Measurements from ENCODE around the gene ABLIM3. TPM values are rescaled to one million over a fixed set of nuclear protein-coding genes. Genes with fewer than 3 reads are reported as not detected.

ABLIM3 gene
- total RNA-seq, 3 donors from 2014 or later: 26.3 to 61.9 (median 57.4) TPM

GRCh38 chr5:149229298-149229937, 88.1 kb downstream of the ABLIM3 start:
- intact Hi-C loops (cut with DNase I; ENCODE audit: low total_unique reads): loop anchor here (10.0 kb wide), 1 partner anchor 75 kb away; no protein-coding TSS in a partner anchor
- Histone ChIP-seq H3K27ac (no peak overlapping the region), H3K4me1 (no peaks in the 10 kb centered on the region), H3K9me3 (no peaks in the 10 kb centered on the region), H3K27me3 (no peaks in the 10 kb centered on the region), H3K36me3 (no peaks in the 10 kb centered on the region), H3K4me3 (no peak overlapping the region)
- DNase-seq (ENCODE audit: low spot score in 2 of 2): no peak
- TF ChIP-seq POLR2A (IDR thresholded peaks at IDR 0.05): no peak
- no peak for TF ChIP-seq POLR2AphosphoS5 (IDR thresholded peaks at IDR 0.05)

DNA sequence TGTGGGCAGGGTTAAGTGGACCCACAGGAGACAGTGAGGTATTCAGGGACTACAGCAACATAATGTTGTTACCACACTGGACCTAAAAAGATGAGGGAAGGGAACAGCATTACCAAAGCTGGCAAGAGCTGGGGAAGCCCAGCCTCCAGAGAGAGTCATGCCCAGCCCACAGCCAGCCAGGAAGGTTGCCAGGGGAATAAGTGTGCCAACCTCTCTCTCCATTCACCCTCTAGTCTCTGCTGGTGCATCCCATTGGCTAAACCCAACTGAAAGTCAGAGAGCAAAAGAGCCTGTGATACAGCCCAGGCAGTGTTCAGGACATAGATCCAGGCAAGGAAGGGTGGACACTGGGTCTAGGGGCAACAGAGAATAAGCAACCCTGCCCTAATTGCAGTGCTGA, 94.5 kb downstream of the ABLIM3 start:
- no peak for DNase-seq (ENCODE audit: low spot score in 2 of 2)
- H3K27ac ChIP-seq: no peak overlapping the region
- H3K4me1 ChIP-seq: no peaks in the 10 kb centered on the region
- no peaks in the 10 kb centered on the region for H3K36me3 ChIP-seq
- no peaks in the 10 kb centered on the region for H3K9me3 ChIP-seq
- intact Hi-C loops (cut with DNase I; ENCODE audit: low total_unique reads): no loop called here
- H3K4me3 ChIP-seq: no peak overlapping the region
- no peaks in the 10 kb centered on the region for H3K27me3 ChIP-seq
- TF ChIP-seq POLR2A (IDR thresholded peaks at IDR 0.05) (no peak), CTCF (IDR thresholded peaks at IDR 0.05) (no peak), POLR2AphosphoS5 (IDR thresholded peaks at IDR 0.05) (no peak)

DNA sequence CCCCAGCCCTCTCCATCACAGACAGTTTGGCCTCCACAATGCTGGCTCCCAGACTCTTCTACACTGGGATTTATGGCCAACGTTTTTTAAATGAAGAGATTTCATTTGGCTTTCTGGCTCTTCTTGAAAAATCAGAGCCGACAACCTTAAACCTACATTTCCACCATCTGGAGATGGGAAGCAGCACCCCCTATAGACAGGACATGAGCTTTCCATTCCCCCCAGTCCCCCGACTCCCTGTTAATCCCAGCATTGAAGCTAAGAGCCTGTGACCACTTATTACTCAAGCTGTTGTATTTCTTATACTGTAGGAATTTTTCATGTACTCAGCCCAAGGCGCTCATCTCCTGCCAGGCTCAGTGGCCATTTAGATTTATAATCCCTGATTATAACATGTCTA, 96.4 kb downstream of the ABLIM3 start:
- Histone ChIP-seq H3K9me3 (no peaks in the 10 kb centered on the region), H3K27me3 (no peaks in the 10 kb centered on the region), H3K36me3 (no peaks in the 10 kb centered on the region), H3K4me3 (no peak overlapping the region), H3K27ac (no peak overlapping the region), H3K4me1 (no peaks in the 10 kb centered on the region)
- intact Hi-C loops (cut with DNase I; ENCODE audit: low total_unique reads): no loop called here
- TF ChIP-seq CTCF (IDR thresholded peaks at IDR 0.05) (no peak), POLR2AphosphoS5 (IDR thresholded peaks at IDR 0.05) (no peak), POLR2A (IDR thresholded peaks at IDR 0.05) (no peak)
- DNase-seq (ENCODE audit: low spot score in 2 of 2): no peak

- H3K27me3 ChIP-seq: no peaks in the 10 kb centered on the region
- no peaks in the 10 kb centered on the region for H3K9me3 ChIP-seq
- no peaks in the 10 kb centered on the region for H3K36me3 ChIP-seq
- intact Hi-C loops (cut with DNase I; ENCODE audit: low total_unique reads): no loop called here
- no peak overlapping the region for H3K4me3 ChIP-seq
- TF ChIP-seq POLR2A (IDR thresholded peaks at IDR 0.05): no peak
- TF ChIP-seq POLR2AphosphoS5 (IDR thresholded peaks at IDR 0.05): no peak
- TF ChIP-seq CTCF (IDR thresholded peaks at IDR 0.05): no peak
- DNase-seq (ENCODE audit: low spot score in 2 of 2): no peak
- H3K4me1 ChIP-seq: no peaks in the 10 kb centered on the region
- no peak overlapping the region for H3K27ac ChIP-seq
Measured at GRCh38 chr5:149238540-149238939, 97.2 kb downstream of the ABLIM3 start.

GRCh38 chr5:149239917-149240316, 98.6 kb downstream of the ABLIM3 start:
- no peaks in the 10 kb centered on the region for H3K9me3 ChIP-seq
- no peak overlapping the region for H3K4me3 ChIP-seq
- H3K27me3 ChIP-seq: no peaks in the 10 kb centered on the region
- intact Hi-C loops (cut with DNase I; ENCODE audit: low total_unique reads): no loop called here
- no peaks in the 10 kb centered on the region for H3K4me1 ChIP-seq
- H3K27ac ChIP-seq: no peak overlapping the region
- TF ChIP-seq POLR2A (IDR thresholded peaks at IDR 0.05) (no peak), POLR2AphosphoS5 (IDR thresholded peaks at IDR 0.05) (no peak), CTCF (IDR thresholded peaks at IDR 0.05) (no peak)
- no peak for DNase-seq (ENCODE audit: low spot score in 2 of 2)
- no peaks in the 10 kb centered on the region for H3K36me3 ChIP-seq

Data from breast epithelium (tissue), 4 donors.